Stimulated activated CD4-positive, alpha-beta T cell treated with anti-CD3 and anti-CD28 coated beads, Interleukin-4, amount 100 ng/mL, for 24 hours (primary cell): ENCODE measurements around the gene IQCN.

Source experiments
- DNase-seq: peaks from one replicate; pipeline ENCODE4 v3.0.0-alpha.2; 2020

The IQCN gene

GRCh38 chr19:18264137-18264854 is 10.0 kb downstream of the IQCN start:
- DNase-seq: no peak

- DNase-seq: no peak
Measured at GRCh38 chr19:18263324-18264136, 10.7 kb downstream of the IQCN start.

GRCh38 chr19:18262917-18263316 is 11.3 kb downstream of the IQCN start:
- DNase-seq: no peak

GRCh38 chr19:18262144-18262543 is 12.1 kb downstream of the IQCN start:
- no peak for DNase-seq

GRCh38 chr19:18261474-18261873 is 12.8 kb downstream of the IQCN start:
- no peak for DNase-seq

GRCh38 chr19:18259893-18260292 is 14.4 kb downstream of the IQCN start:
- no peak for DNase-seq

GRCh38 chr19:18257503-18258470 is 16.5 kb downstream of the IQCN start:
- no peak for DNase-seq

GRCh38 chr19:18254546-18255503 is 19.4 kb downstream of the IQCN start:
- DNase-seq: no peak

GRCh38 chr19:18253716-18254115 is 20.5 kb downstream of the IQCN start:
- DNase-seq: no peak

- no peak for DNase-seq
Measured at GRCh38 chr19:18253130-18253529, 21.1 kb downstream of the IQCN start.

GRCh38 chr19:18252370-18252717 is 21.9 kb downstream of the IQCN start:
- no peak for DNase-seq

GRCh38 chr19:18251587-18252369 is 22.5 kb downstream of the IQCN start:
- peak; percentile 85 for DNase-seq

- no peak for DNase-seq
Measured at GRCh38 chr19:18249834-18250233, 24.4 kb downstream of the IQCN start.

- no peak for DNase-seq
Measured at GRCh38 chr19:18245297-18245696, 29.0 kb downstream of the IQCN start.

GRCh38 chr19:18239303-18239702 is 34.9 kb downstream of the IQCN start:
- DNase-seq: no peak

- no peak for DNase-seq
Measured at GRCh38 chr19:18234194-18234593, 40.1 kb downstream of the IQCN start.

GRCh38 chr19:18233224-18233825 is 40.9 kb downstream of the IQCN start:
- DNase-seq: peak; percentile 45

GRCh38 chr19:18232540-18233223 is 41.6 kb downstream of the IQCN start:
- no peak for DNase-seq

- DNase-seq: no peak
Measured at GRCh38 chr19:18231775-18232174, 42.5 kb downstream of the IQCN start.
